ENCODE results near the gene ACTBL2.

ACTBL2 gene

GRCh38 chr5:57448287-57448686 is 34.3 kb downstream of the ACTBL2 start:
- no peak for DNase-seq

- DNase-seq, result no peak
These were observed 35.0 kb downstream of the ACTBL2 start for GRCh38 chr5:57447658-57448057.

GRCh38 chr5:57446966-57447365 is 35.6 kb downstream of the ACTBL2 start:
- no peak for DNase-seq

- DNase-seq, result no peak
These were observed 36.9 kb downstream of the ACTBL2 start for GRCh38 chr5:57445705-57446037.

- no peak for DNase-seq
These were observed 37.5 kb downstream of the ACTBL2 start for GRCh38 chr5:57445006-57445704.

GRCh38 chr5:57442080-57442839 is 40.4 kb downstream of the ACTBL2 start:
- DNase-seq, result no peak

- DNase-seq, result no peak
These were observed 41.1 kb downstream of the ACTBL2 start for GRCh38 chr5:57441557-57441956.

GRCh38 chr5:57439601-57440000 is 43.0 kb downstream of the ACTBL2 start:
- DNase-seq, result no peak

- no peak for DNase-seq
These were observed 44.4 kb downstream of the ACTBL2 start for GRCh38 chr5:57437976-57438805.

- DNase-seq, result no peak
These were observed 46.0 kb downstream of the ACTBL2 start for GRCh38 chr5:57436586-57436985.

- no peak for DNase-seq
These were observed 46.9 kb downstream of the ACTBL2 start for GRCh38 chr5:57435701-57436134.

GRCh38 chr5:57434683-57435082 is 47.9 kb downstream of the ACTBL2 start:
- no peak for DNase-seq

- DNase-seq, result no peak
These were observed 48.4 kb downstream of the ACTBL2 start for GRCh38 chr5:57434227-57434640.

GRCh38 chr5:57432876-57433275 is 49.7 kb downstream of the ACTBL2 start:
- DNase-seq, result no peak

- no peak for DNase-seq
These were observed 50.9 kb downstream of the ACTBL2 start for GRCh38 chr5:57431759-57432158.
